Liver (tissue), 5 donors: ENCODE measurements around the gene VGLL4. TPM values are rescaled to one million over a fixed set of nuclear protein-coding genes. Genes with fewer than 3 reads are reported as not detected.

Experiments used
- polyA plus RNA-seq, 2 donors: library from polyadenylated mRNA; stranded (reverse) in 1 of 2; unstranded in 1 of 2; fragments of 200-250 nt in 1 of 2; fragments of >200 nt in 1 of 2; fragmentation: Nextera tagmentation in 1 of 2; extraction: Ambion mirVana in 1 of 2; gene quantifications; one replicate each; pipeline versions ENCODE4 v1.2.1 to v1.2.3, GENCODE V29; 2013 to 2015
- small RNA-seq: library from RNA; depleted of rRNA; stranded (forward); fragments of <200 nt; gene quantifications from one replicate; pipeline ENCODE3, GENCODE V24; 2014
- total RNA-seq, 2 donors: library from RNA; depleted of rRNA; stranded (reverse); fragments of >200 nt; gene quantifications; one replicate each; pipeline ENCODE4 v1.2.3, GENCODE V29; 2014
- donor health status: healthy.
- donor health status: healthy.
- donor health status: healthy.

The VGLL4 gene
- total and polyA plus RNA-seq, 4 donors, result 7.2 to 27.9 (median 13.0) TPM

Small RNAs within 50 kb of the gene (small RNA-seq; reads per million reads assigned to genes)
- gene AC022001.1, result not detected

Other genes starting within 250 kb of the VGLL4 start
- gene TAMM41, start 203.0 kb upstream of the VGLL4 start, total RNA-seq, result 1 to 10 TPM; 3.0 to 5.6 TPM
- gene TAMM41, start 203.0 kb upstream of the VGLL4 start, polyA plus RNA-seq, result 1 to 10 TPM; 4.5 to 8.7 TPM